Thymus (tissue), 11 donors: ENCODE measurements around the gene CIROP. TPM values are rescaled to one million over a fixed set of nuclear protein-coding genes. Genes with fewer than 3 reads are reported as not detected.

Experiments used
- DNase-seq, 9 donors: peaks; one replicate each; pipeline ENCODE4 v3.0.0-alpha.2; 2013; ENCODE audit warnings: low spot score in 9 of 9, low read depth in 6 of 9, missing footprints in 1 of 9
- H3K27ac ChIP-seq, 2 donors: one replicate each; pipeline ENCODE4 v1.5.1; 2013; ENCODE audit warnings: control low read depth in 1 of 2, low read depth in 1 of 2, low read length in 1 of 2, mild to moderate bottlenecking in 1 of 2, moderate library complexity in 1 of 2
- H3K27me3 ChIP-seq, 2 donors: one replicate each; pipeline ENCODE4 v1.5.1; 2013; ENCODE audit warnings: low read length in 1 of 2; ENCODE audit not compliant: control insufficient read depth in 2 of 2, insufficient read depth in 1 of 2
- H3K36me3 ChIP-seq, 2 donors: one replicate each; pipeline ENCODE4 v1.5.1; 2013; ENCODE audit warnings: low read length in 1 of 2, mild to moderate bottlenecking in 1 of 2, moderate library complexity in 1 of 2; ENCODE audit not compliant: control insufficient read depth in 2 of 2, insufficient read depth in 2 of 2
- H3K4me1 ChIP-seq, 2 donors: one replicate each; pipeline ENCODE4 v1.5.1; 2013; ENCODE audit warnings: low read length in 2 of 2; ENCODE audit not compliant: control insufficient read depth in 2 of 2, insufficient read depth in 2 of 2
- H3K4me3 ChIP-seq, 2 donors: one replicate each; pipeline ENCODE4 v1.5.1; 2013; ENCODE audit warnings: low read length in 2 of 2, control low read depth in 1 of 2, mild to moderate bottlenecking in 1 of 2
- H3K9me3 ChIP-seq, 2 donors: one replicate each; pipeline ENCODE4 v1.5.1; 2013; ENCODE audit warnings: low read length in 1 of 2, mild to moderate bottlenecking in 1 of 2; ENCODE audit not compliant: control insufficient read depth in 2 of 2, insufficient read depth in 1 of 2
- WGBS: extraction: QIAGEN DNeasy Blood & Tissue Kit; methylation state at CpG from one replicate; pipeline ENCODE4 v1.1.7; 2013; 5-methylcytosine and 5-hydroxymethylcytosine counted together
- polyA plus RNA-seq: library from polyadenylated mRNA; stranded (reverse); fragments of 200-250 nt; gene quantifications from one replicate; pipeline ENCODE4 v1.2.3, GENCODE V29; 2013
- total RNA-seq: library from RNA; stranded (reverse); fragments of 120-200 nt; gene quantifications from one replicate; pipeline ENCODE4 v1.2.4, GENCODE V29; 2013
- donor health status: healthy.

The CIROP gene
- total and polyA plus RNA-seq, 2 donors, result 0.05 to 0.07 TPM

GRCh38 chr14:23058654-23059504 lies 45.9 kb downstream of the CIROP start:
- Histone ChIP-seq H3K36me3 (peaks cover 54 to 58% of the 10 kb centered on the region in 2 donors), H3K4me1 (peaks cover 15 to 24% of the 10 kb centered on the region in 2 donors), H3K27me3 (peaks cover 0 to 12% of the 10 kb centered on the region in 2 donors), H3K4me3 (no peak overlapping the region), H3K9me3 (peaks cover 0 to 1% of the 10 kb centered on the region in 2 donors), H3K27ac (no peak overlapping the region)
- 98% methylated on average over 32 of the region's 32 CpGs for WGBS
- no peak for DNase-seq

- peaks cover 45 to 55% of the 10 kb centered on the region in 2 donors for H3K36me3 ChIP-seq
- peak overlapping the region; percentile 62 to 77 for H3K4me3 ChIP-seq
- H3K4me1 ChIP-seq, result peaks cover 15 to 24% of the 10 kb centered on the region in 2 donors
- H3K27me3 ChIP-seq, result peaks cover 0 to 12% of the 10 kb centered on the region in 2 donors
- peaks cover 0 to 1% of the 10 kb centered on the region in 2 donors for H3K9me3 ChIP-seq
- H3K27ac ChIP-seq, result peak overlapping the region in 1 of 2 donors; percentile 31
- peak; percentile 65 to 91 (median 82) for DNase-seq
- WGBS, result 4% methylated on average over 51 of the region's 51 CpGs
Measured at GRCh38 chr14:23057757-23058653, 46.8 kb downstream of the CIROP start.

GRCh38 chr14:23056956-23057756 lies 47.6 kb downstream of the CIROP start, which contains the start of gene CDH24:
Gene CDH24 (minus strand): TSS chr14:23057520. CDS start chr14:23055733, 1,787 bp downstream.
- Histone ChIP-seq H3K27ac (peak within 1 kb of the TSS in 1 of 2 donors; percentile 31), H3K27me3 (peaks cover 0 to 12% of the 10 kb centered on the region in 2 donors), H3K36me3 (peaks cover 37 to 48% of the 10 kb centered on the region in 2 donors), H3K4me3 (peak within 1 kb of the TSS; percentile 62 to 77), H3K9me3 (peaks cover 0 to 1% of the 10 kb centered on the region in 2 donors), H3K4me1 (peaks cover 15 to 25% of the 10 kb centered on the region in 2 donors)
- peak in 4 of 9 donors; percentile 38 to 82 (median 72) for DNase-seq
- 2% methylated on average over 73 of the region's 73 CpGs for WGBS

GRCh38 chr14:23056145-23056955 lies 48.4 kb downstream of the CIROP start:
- H3K4me1 ChIP-seq, result peaks cover 15 to 29% of the 10 kb centered on the region in 2 donors
- peak overlapping the region; percentile 49 to 77 for H3K4me3 ChIP-seq
- WGBS, result 17% methylated on average over 17 of the region's 17 CpGs
- no peak overlapping the region for H3K27ac ChIP-seq
- H3K9me3 ChIP-seq, result peaks cover 0 to 1% of the 10 kb centered on the region in 2 donors
- peaks cover 30 to 45% of the 10 kb centered on the region in 2 donors for H3K36me3 ChIP-seq
- DNase-seq, result peak in 6 of 9 donors; percentile 41 to 81 (median 64)
- peaks cover 0 to 12% of the 10 kb centered on the region in 2 donors for H3K27me3 ChIP-seq

- DNase-seq, result no peak
- Histone ChIP-seq H3K27ac (no peak overlapping the region), H3K27me3 (peaks cover 0 to 12% of the 10 kb centered on the region in 2 donors), H3K36me3 (peaks cover 24 to 38% of the 10 kb centered on the region in 2 donors), H3K4me3 (no peak overlapping the region), H3K4me1 (peaks cover 15 to 29% of the 10 kb centered on the region in 2 donors), H3K9me3 (peaks cover 0 to 1% of the 10 kb centered on the region in 2 donors)
- 91% methylated on average over 6 of the region's 6 CpGs for WGBS
Measured at GRCh38 chr14:23055621-23056144, 49.1 kb downstream of the CIROP start.

GRCh38 chr14:23055147-23055550 lies 49.6 kb downstream of the CIROP start:
- Histone ChIP-seq H3K27ac (no peak overlapping the region), H3K27me3 (peaks cover 0 to 12% of the 10 kb centered on the region in 2 donors), H3K4me1 (peaks cover 15 to 29% of the 10 kb centered on the region in 2 donors), H3K4me3 (no peak overlapping the region), H3K9me3 (peaks cover 0 to 1% of the 10 kb centered on the region in 2 donors), H3K36me3 (peaks cover 18 to 33% of the 10 kb centered on the region in 2 donors)
- 98% methylated on average over 12 of the region's 12 CpGs for WGBS
- no peak for DNase-seq

- no peaks in the 10 kb centered on the region for H3K9me3 ChIP-seq
- H3K36me3 ChIP-seq, result peaks cover 15 to 33% of the 10 kb centered on the region in 2 donors
- peaks cover 0 to 12% of the 10 kb centered on the region in 2 donors for H3K27me3 ChIP-seq
- H3K4me3 ChIP-seq, result no peak overlapping the region
- H3K4me1 ChIP-seq, result peaks cover 15 to 29% of the 10 kb centered on the region in 2 donors
- H3K27ac ChIP-seq, result no peak overlapping the region
- peak in 2 of 9 donors; percentile 32 to 36 for DNase-seq
- 84% methylated on average over 17 of the region's 17 CpGs for WGBS
Measured at GRCh38 chr14:23054000-23054811, 50.6 kb downstream of the CIROP start.
